Occipital lobe (tissue), 2 donors: ENCODE results near the gene PCGF5. TPM values are rescaled to one million over a fixed set of nuclear protein-coding genes. Genes with fewer than 3 reads are reported as not detected.
"Not testable (repeated sequence)": the region's sequence is repeated elsewhere in the genome, so short reads cannot be mapped to it uniquely, and the experiment has no call there.

Source experiments
- DNase-seq: peaks from one replicate; lab custom pipeline; 2025; lab: John Stamatoyannopoulos, UW
- total RNA-seq: library from RNA; depleted of rRNA; stranded (reverse); fragments of >200 nt; gene quantifications from one replicate; pipeline ENCODE4 v1.2.3, GENCODE V29; 2014

PCGF5 gene
- total RNA-seq, 1 donor from 2014 or later: 30.7 TPM

GRCh38 chr10:91323293-91323905, 102.9 kb downstream of the PCGF5 start:
- not testable (repeated sequence) for DNase-seq

- DNase-seq: no peak
Observed at GRCh38 chr10:91328320-91328984, 108.0 kb downstream of the PCGF5 start.

Other genes with a start within 250 kb of the PCGF5 start
- 80.8 TPM for gene HECTD2, start 189.7 kb downstream of the PCGF5 start, total RNA-seq